Hematopoietic multipotent progenitor cell treated with erythropoietin and hydrocortisone succinate and interleukin-3 and kit ligand, for 6 days (in vitro differentiated cells): ENCODE data around the gene KRTAP19-6.
"Not testable (repeated sequence)": the region's sequence is repeated elsewhere in the genome, so short reads cannot be mapped to it uniquely, and the experiment has no call there.

Source experiments
- DNase-seq: peaks from one replicate; pipeline ENCODE4 v3.0.0-alpha.2; 2015

Gene KRTAP19-6, protein sequence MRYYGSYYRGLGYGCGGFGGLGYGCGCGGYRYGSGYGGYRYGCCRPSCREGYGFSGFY

DNA sequence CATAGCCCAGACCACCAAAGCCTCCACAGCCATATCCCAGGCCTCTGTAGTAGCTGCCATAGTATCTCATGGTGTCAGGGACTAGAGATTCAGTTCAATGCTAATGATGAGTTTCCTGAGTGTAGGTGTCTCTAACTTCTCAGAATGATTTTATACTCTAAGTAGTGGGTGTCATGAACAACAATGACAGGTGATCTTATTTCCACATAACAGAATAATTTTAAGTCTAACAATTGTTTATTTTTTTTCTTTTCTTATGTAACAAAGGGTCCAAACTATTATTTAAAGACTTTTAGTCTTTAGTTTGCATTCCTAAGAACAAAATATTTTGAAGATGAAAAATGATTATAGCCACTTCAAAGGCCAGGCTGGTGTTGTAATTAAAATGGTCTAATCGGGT, at the start of gene KRTAP19-6:
KRTAP19-6 (minus strand) TSS at position 101 of the 400 bp plus-strand sequence; CDS start at position 70, 31 bp downstream.
- no peak for DNase-seq

DNA sequence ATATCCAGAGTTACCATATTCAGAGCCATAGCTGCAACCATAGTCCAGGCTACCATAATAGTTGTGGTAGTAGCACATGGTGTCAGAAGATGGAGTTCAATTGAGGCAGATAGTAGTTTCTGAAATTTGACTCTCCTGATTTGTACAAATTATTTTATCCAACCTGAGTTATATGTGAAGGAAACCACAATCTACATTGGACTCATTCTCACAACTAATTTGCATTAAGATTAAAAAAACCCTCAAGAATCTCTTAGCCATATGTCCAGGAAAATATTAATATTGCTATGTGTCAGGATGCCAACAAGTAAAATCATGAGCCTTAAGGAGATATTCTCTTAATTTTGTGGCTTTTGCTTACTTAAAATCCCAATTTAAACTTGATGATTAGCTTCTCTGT, 48.6 kb upstream of the KRTAP19-6 start, which contains the start of gene KRTAP22-2:
KRTAP22-2 (minus strand) TSS at position 101 of the 400 bp plus-strand sequence.
- DNase-seq, result no peak

DNA sequence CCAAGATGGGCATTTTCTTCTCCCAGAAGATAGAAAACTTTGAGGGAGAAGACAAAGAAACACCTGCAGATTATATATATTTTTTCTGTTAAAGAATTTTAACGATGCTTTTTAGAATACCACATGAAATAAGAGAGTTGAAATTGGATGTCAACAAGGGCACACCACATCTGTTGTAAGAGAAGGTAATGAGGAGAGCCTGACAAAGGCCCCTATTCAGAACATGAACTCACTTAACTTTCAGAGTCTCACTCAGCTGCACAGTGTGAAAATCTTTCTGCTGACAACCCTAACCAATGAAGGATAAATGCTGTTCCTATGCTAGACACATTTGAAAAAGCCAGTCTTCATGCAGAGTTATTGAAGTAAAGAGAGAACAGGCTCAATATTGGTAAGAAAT, 41.2 kb upstream of the KRTAP19-6 start:
- no peak for DNase-seq

DNA sequence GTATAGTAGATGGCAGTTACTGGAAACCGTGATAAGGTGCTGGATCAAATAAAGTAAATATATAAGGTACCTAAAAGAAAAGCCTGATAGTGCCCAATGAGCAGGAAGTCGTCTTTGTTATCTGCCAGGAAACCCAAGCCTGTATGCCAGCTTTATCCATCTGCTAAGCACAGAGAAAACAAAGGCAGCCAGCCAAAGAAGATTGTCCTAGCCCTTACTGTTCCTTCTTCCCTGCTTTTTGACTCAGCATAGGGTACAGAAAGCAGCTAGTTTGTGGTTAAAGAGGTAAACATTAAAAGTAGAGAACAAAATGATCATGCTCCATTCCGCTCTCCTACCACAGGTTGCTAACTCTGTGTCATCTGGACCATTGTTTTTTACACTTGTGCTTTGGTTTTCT, 38.5 kb upstream of the KRTAP19-6 start:
- no peak for DNase-seq

DNA sequence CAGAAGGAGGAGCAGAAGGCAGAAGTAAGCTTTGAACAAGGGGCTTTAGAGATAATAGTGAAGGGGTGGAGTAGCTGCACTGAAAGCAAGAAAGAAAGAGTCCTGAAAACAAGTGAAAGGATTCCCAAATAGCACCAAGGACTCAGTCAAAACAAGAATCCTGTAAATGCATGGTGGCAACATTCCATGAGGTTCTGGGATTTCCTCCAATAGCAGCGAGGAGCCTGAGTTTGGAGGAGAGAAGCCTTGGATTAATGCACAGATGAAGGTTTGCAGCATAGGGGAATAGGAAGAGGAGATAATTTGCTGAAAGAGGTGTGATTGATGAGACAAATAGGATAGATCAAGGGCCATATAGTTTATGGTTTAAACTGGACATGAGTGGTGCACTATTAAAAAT, 37.7 kb upstream of the KRTAP19-6 start:
- no peak for DNase-seq

DNA sequence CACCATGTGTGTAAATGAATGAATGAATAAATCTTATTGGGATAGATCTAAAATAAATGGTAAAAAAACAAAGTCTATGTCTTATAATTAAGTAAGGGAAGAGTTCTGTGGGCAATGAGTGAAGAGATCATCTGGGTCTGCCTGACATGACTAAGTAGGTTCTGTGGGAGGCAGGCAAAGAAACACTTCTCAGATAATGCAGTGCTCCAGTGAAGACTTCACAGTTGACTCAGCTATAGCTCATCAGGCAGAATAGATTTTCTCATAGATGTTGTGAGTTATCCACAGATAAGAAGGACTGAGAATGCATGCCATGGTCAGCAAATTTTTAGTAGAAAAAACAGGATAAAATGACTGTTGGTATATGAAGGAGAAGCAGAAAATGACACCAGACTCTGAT, 36.1 kb upstream of the KRTAP19-6 start:
- no peak for DNase-seq

DNA sequence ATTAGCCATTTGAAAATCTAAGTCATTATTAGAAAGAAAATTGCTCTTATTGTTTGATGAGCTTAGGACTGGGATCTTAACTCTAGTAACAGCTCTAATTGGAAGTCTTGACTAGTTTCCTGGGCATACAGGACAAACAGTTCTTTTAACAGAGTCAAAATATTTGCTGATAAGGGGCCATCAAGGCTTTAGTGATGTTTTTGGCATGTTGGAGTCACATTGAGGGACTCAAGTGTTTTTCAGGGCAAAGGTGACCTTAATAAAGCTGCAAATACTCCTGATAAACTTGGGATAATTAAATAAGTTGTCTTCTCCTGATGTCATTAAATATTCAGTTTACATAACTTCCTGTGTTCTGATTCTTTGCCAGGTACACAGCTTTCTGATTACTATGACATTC, 26.0 kb upstream of the KRTAP19-6 start:
- no peak for DNase-seq

DNA sequence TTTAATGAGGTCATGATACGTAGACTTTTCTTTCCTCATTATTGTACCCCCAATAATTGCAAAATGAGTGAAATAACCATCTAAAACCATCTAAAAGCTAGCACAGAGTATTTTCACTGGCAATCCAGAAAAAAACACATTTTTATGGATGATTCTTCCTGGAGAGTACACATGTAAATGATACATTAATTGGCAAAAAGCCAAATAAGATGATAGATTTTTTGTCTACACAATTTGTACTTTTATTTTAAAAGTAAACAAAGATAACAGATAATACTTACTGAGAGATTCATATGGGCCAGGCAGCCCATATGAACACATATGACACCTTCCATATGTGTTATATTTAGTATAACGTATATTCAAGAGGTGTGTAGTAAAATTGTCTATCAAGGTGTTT, 22.0 kb upstream of the KRTAP19-6 start:
- DNase-seq, result no peak

DNA sequence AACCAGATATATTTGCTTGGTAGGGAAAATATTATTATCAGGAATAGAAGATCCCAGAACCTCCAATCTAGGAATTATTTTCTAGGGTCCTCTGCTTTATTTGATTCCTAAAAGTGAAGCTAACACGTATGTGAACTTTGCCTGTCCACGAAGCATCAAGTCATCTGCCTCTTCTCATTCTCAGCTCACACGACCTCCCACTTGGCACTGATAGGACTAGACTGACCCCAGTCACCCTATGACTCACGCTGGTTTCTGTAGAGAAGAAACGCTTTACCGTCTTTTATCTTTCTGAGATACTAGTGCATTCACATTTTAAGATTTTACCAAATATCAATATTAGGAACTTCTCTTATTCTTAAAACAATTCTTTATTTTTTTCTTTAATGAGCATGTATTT, 21.4 kb upstream of the KRTAP19-6 start:
- DNase-seq, result no peak

DNA sequence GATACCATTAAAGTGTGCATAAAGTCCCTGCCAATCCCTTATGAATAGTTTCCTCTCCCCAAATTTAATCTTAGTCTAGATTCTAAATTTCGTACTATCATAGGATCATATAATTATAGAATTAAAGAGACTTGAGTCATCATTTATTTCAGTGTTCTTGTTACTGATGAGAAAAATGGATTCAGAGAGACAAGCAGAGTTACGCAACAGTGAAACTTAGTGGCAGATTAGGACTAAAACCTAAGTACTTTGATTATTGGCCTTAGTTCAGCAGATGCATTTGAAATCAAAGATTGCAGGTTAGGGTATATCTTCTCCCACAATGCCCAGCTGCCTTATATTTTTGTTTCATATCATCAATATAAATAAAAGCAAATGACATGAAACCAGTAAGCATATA, 20.3 kb upstream of the KRTAP19-6 start:
- no peak for DNase-seq

DNA sequence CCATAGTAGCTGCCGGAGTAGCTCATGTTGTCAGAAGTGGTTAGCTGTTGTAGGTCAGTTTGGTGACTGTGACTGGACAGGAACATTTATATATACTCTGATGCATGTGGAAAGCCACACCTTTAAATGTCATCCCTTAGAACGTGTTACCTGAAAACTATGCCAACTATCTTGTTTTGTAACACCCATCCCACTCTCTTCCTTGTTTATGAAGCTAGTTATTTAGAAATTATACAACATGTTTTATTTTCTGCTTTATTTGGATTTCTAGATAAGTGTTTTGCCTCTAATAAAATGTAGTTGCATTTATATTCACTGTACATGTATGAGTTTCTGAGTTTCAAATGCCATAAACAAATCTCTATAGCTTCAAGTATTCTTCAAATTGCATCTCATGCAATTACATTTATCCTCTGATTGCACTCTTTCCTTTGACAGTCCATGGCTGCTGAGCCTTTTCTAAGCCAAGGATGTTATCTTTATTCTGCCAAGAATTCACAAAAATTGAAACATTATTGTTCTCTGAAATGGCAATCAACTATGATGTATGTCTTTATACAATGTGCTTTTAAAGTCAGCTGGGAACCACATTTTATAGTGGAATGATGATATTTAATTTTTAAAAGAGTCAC, 19.7 kb upstream of the KRTAP19-6 start, which contains the start of gene KRTAP19-7:
KRTAP19-7 (minus strand) TSS at position 51 of the 632 bp plus-strand sequence; CDS start at position 26, 25 bp downstream.
- DNase-seq, result no peak

DNA sequence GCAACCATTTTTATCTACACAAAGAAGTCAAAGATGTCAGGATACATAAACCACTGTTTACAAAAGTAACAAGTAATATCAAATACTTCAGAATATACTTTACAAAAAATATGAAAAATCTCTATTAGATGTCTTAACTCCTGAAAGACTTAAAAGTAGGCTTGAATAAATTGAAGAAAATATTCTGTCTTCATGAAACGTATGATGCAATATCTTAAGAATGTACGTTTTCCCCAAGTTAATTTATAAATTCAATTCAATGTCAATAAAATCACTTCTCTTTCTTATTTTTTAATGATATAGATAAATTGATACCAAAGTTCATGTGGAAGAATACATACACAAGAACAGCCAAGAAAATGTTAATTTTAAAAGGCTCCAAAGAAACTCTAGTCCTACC, 13.4 kb upstream of the KRTAP19-6 start:
- DNase-seq, result no peak

DNA sequence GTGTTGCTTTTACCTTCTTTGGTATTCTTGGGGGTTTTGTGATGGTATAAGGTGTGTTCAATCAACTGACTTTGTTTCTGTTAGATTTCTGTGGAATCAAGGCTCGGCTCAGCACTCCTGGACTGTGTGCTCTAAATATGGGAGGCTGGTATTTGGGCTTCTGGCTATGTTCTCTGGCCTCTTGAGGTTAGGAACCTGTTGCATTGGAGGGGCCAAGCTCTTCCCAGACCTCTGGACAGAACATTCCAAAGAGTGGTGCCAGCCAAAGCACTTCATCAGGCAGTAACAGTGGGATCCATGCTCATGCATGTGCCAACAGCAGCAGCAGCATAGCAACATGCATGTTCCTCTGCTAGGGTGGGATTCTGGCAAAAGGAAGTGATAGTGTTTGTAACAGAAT, 11.1 kb upstream of the KRTAP19-6 start:
- no peak for DNase-seq

DNA sequence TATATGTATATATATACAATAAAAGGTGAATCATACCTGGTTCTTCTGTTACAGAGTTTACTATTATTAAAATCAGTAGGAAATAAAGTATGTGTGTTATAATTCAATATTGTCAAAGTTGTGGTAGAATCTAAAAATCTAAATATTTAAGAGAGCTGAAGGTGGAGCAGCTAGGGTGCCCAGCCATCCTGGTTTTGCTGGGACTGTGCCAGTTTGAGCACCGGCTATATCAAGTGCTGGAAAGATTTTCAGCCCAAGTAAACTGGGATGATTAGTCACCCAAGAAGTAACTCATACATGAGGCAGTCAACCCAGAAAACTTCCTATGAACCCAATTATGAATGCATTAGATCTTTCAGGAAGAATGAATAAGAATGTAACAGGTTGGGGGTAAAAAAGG, 22.8 kb downstream of the KRTAP19-6 start:
- DNase-seq, result no peak

DNA sequence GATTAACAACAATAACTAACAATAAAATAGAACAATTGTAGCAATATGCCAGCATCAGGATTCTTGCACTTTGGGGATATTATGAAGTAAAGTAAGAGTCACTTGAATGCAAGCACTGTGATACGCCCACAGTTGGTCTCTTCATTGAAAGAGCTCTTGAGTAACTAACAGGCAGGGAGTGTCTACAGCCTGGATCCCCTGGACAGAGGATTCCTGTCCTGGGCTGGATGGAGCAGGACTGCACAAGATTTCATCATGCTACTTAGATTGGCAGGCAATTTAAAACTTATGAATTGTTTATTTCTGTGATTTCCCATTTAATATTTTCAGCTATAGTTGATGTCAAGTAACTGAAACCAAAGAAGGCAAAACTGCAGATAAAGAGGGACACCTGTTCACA, 26.0 kb downstream of the KRTAP19-6 start:
- DNase-seq, result no peak

DNA sequence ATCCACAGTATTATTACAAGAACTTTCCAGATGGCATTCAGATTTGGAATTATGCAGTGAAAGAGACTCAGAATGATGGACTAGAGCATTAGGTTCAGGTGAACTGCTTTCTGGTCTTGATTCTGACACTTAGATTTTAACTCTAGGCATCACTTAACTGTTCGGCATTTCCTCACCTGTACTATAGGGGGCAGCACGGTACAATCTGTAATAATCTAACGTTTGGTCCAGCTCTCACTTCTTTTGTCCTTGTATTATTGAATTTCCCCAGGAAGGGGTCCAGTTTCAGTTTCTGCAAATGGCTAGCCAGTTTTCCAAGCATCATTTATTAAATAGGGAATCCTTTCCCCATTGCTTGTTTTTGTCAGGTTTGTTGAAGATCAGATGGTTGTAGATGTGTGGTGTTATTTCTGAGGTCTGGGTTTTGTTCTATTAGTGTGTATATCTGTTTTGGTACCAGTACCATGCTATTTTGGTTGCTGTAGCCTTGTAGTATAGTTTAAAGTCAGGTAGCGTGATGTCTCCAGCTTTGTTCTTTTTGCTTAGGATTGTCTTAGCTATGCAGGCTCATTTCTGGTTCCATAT, 36.0 kb downstream of the KRTAP19-6 start:
- DNase-seq, result not testable (repeated sequence)

DNA sequence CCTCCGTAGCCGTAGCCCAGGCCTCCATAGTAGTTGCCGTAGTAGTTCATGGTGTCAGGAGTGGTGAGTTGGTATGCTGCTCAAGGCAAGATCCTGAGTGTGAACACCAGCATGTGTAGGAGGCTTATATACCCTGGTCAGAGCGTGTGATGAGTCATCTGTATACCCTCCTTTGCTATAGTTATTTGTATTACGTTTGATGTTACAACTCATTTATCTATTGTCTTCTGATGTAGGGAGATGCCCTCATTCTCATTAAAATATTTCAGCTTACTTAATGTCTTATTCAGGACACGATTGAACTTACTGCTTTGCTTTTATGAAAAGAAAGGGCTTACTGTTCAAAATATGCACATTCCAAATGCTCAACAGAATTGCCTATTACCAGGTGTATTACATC, 39.6 kb downstream of the KRTAP19-6 start, which contains the start of gene KRTAP19-5:
KRTAP19-5 (minus strand) TSS at position 101 of the 400 bp plus-strand sequence; CDS start at position 50, 51 bp downstream.
- no peak for DNase-seq

DNA sequence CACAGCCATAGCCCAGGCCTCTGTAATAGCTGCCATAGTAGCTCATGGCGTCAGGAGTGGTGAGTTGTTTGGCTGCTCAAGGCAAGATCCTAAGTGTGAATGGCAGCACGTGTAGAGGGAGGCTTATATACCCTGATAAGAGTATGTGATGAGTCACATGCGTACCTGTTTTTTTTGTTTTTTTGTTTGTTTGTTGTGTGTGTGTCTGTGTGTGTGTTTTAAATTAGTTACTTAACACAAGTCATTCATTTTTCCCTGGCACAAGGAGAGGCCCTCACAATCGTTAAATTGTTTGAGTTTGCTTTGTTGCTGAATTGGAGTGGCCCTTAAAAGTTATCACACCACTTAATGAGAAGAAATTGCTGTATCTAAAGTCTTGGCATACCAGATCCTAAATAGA, 44.6 kb downstream of the KRTAP19-6 start, which contains the start of gene KRTAP19-4:
KRTAP19-4 (minus strand) TSS at position 101 of the 400 bp plus-strand sequence; CDS start at position 46, 55 bp downstream.
- DNase-seq, result no peak

DNA sequence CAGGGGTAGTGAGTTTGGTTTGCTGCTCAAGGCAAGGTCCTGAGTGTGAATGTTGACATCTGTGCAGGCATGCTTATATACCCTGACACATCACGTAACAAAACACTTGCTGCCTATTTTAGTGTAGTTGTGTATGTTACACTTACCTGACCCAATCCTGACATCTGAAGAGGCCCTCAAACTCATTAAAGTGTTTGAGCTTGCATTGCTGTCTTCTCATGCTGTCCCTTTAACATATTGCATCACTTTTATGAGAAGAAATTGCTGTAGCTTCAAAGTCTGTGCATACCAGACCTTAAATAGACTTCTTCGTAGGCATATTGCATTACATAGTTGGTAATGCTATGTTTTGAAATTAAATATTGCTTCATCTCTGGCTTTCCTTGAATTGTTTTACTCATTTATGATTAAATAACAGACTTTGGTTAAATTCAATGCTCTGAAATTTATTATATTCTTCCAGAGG, 49.7 kb downstream of the KRTAP19-6 start, which contains the start of gene KRTAP19-3:
KRTAP19-3 (minus strand) TSS at position 51 of the 466 bp plus-strand sequence. CDS start 56 bp downstream, outside the sequence.
- no peak for DNase-seq
